ENCODE data around the gene RNF123.

The RNF123 gene

GRCh38 chr3:49750056-49750455, 60.7 kb downstream of the RNF123 start:
- no peak for DNase-seq (ENCODE audit: low read depth)

- DNase-seq (ENCODE audit: low read depth) = no peak
Measured at GRCh38 chr3:49751501-49751900, 62.1 kb downstream of the RNF123 start.

GRCh38 chr3:49754536-49754935, 65.2 kb downstream of the RNF123 start:
- DNase-seq (ENCODE audit: low read depth) = no peak

DNA sequence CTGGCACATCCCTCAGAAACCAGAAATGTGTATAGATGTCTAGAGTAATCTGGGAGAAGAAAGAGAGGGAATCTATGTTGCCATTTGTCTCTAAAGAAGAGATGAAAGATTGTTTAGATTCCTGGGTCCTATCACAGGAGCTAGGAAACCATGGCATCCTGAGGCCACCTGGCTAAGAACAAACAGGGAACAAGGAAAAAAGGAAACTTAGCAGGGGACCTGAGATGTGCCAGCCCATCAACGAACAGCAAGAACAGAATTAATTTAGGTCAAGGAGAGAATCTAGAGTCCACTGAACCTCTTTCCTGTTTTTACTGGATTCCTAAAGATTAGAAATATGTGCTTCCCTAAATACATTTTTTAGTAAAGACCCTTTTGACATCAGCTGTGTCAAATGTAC, 66.7 kb downstream of the RNF123 start:
- DNase-seq (ENCODE audit: low read depth) = no peak

GRCh38 chr3:49757197-49757596, 67.8 kb downstream of the RNF123 start:
- DNase-seq (ENCODE audit: low read depth) = no peak

- no peak for DNase-seq (ENCODE audit: low read depth)
Measured at GRCh38 chr3:49759226-49759625, 69.9 kb downstream of the RNF123 start.

DNA sequence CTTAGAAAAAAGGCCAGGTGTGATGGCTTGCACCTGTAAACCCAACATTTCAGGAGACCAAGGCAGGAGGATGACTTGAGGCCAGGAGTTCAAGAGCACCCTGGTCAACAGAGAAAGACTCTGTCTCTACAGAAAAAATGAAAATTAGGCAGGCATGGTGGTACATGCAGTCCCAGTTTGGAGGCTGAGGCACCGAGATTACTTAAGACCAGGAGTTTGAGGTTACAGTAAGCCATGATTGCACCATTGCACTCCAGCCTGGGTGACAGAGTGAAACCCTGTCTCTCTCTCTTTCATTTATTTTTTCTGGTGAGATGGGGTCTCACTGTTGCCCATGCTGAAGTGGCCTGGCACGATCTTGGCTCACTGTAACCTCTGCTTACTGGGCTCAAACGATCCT, 72.3 kb downstream of the RNF123 start:
- DNase-seq (ENCODE audit: low read depth) = no peak

- DNase-seq (ENCODE audit: low read depth) = no peak
Measured at GRCh38 chr3:49763981-49764380, 74.6 kb downstream of the RNF123 start.

GRCh38 chr3:49769286-49769915, 80.0 kb downstream of the RNF123 start:
- DNase-seq (ENCODE audit: low read depth) = no peak

DNA sequence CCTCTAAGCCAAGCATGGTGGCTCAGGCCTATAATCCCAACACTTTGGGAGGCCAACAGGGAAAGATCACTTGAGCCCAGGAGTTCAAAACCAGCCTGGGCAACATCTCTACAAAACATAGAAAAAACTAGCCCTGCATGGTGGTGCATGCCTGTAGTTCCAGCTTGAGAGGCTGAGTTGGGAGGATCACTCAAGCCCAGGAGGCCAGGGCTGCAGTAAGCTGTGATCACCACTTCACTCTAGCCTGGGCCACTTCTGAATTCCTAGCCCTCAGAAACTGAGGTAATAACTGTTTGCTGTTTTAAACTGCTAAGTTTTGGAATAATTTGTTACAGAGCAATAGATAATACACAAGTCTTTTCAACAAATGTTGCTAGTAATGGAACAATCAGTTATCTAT, 80.6 kb downstream of the RNF123 start:
- DNase-seq (ENCODE audit: low read depth) = no peak

Data from HS-27A (cell line).